HepG2 (cell line): ENCODE results near the gene FLAD1. TPM values are rescaled to one million over a fixed set of nuclear protein-coding genes. Genes with fewer than 3 reads are reported as not detected.

Experiments used
- CENPX ChIP-seq: sonication (generic); formaldehyde crosslinking; IDR thresholded peaks from 2 replicates; pipeline ENCODE4 v1.9.0; 2021; ENCODE audit warnings: mild to moderate bottlenecking, missing genetic modification reagents, moderate library complexity
- ETV5 ChIP-seq: IDR thresholded peaks from 2 replicates; pipeline ENCODE4 v1.6.1; 2018; ENCODE audit warnings: missing biosample characterization, missing genetic modification reagents, inconsistent platforms, borderline replicate concordance
- GTF2F1 ChIP-seq: fragments of 150-350 bp; IDR thresholded peaks from 2 replicates; pipeline ENCODE4 v1.6.1; 2014; ENCODE audit warnings: low read length
- HES4 ChIP-seq: sonication (generic); formaldehyde crosslinking; IDR thresholded peaks from 2 replicates; pipeline ENCODE4 v1.9.0; 2021; ENCODE audit warnings: mild to moderate bottlenecking, missing genetic modification reagents, borderline replicate concordance
- HNRNPL ChIP-seq: fragments of 200-400 bp; formaldehyde crosslinking; IDR thresholded peaks from 2 replicates; pipeline ENCODE4 v1.6.1; 2017; ENCODE audit warnings: mild to moderate bottlenecking, low read depth, low read length
- MED13 ChIP-seq: sonication (generic); formaldehyde crosslinking; IDR thresholded peaks from 2 replicates; pipeline ENCODE4 v1.5.0; 2020; ENCODE audit warnings: missing genetic modification reagents
- NONO ChIP-seq, 2 experiments: fragments of 450-650 bp in 1 of 2; sonication (generic) in 1 of 2; formaldehyde crosslinking in 1 of 2; IDR thresholded peaks in 1 of 2; conservative IDR thresholded peaks in 1 of 2; 2 replicates each; pipeline versions ENCODE4 v1.6.1 to v1.8.0; 2017 to 2022; ENCODE audit warnings: mild to moderate bottlenecking in 1 of 2, missing genetic modification reagents in 1 of 2, moderate library complexity in 1 of 2
- PATZ1 ChIP-seq: sonication (generic); formaldehyde crosslinking; IDR thresholded peaks from 2 replicates; pipeline ENCODE4 v1.4.0; 2020; ENCODE audit warnings: missing genetic modification reagents
- PRMT3 ChIP-seq: sonication (generic); formaldehyde crosslinking; IDR thresholded peaks from 2 replicates; pipeline ENCODE4 v1.8.1; 2022; ENCODE audit warnings: low read depth, mild to moderate bottlenecking, moderate library complexity, missing genetic modification reagents, borderline replicate concordance
- RFXAP ChIP-seq: sonication (generic); formaldehyde crosslinking; IDR thresholded peaks from 2 replicates; pipeline ENCODE4 v1.4.0; 2020; ENCODE audit warnings: missing genetic modification reagents, borderline replicate concordance
- SALL2 ChIP-seq: sonication (generic); formaldehyde crosslinking; IDR thresholded peaks from 2 replicates; pipeline ENCODE4 v1.8.1; 2023; ENCODE audit warnings: mild to moderate bottlenecking, missing genetic modification reagents, inconsistent platforms
- ZNF207 ChIP-seq: fragments of 450-650 bp; IDR thresholded peaks from 2 replicates; pipeline ENCODE4 v1.6.1; 2016; ENCODE audit warnings: antibody characterized with exemption, borderline replicate concordance
- ZNF292 ChIP-seq: sonication (generic); formaldehyde crosslinking; IDR thresholded peaks from 2 replicates; pipeline ENCODE4 v1.8.1; 2022; ENCODE audit warnings: mild to moderate bottlenecking, low read depth, missing genetic modification reagents, borderline replicate concordance
- ZNF331 ChIP-seq: sonication (generic); formaldehyde crosslinking; IDR thresholded peaks from 2 replicates; pipeline ENCODE4 v1.4.0; 2020; ENCODE audit warnings: missing genetic modification reagents
- ZNF350 ChIP-seq: sonication (generic); formaldehyde crosslinking; IDR thresholded peaks from 2 replicates; pipeline ENCODE4 v1.4.0; 2020; ENCODE audit warnings: mild to moderate bottlenecking, low read depth, missing genetic modification reagents, borderline replicate concordance
- ZNF460 ChIP-seq: sonication (generic); formaldehyde crosslinking; IDR thresholded peaks from 2 replicates; pipeline ENCODE4 v1.5.1; 2020; ENCODE audit warnings: missing genetic modification reagents, mild to moderate bottlenecking, borderline replicate concordance
- ZNF557 ChIP-seq: sonication (generic); formaldehyde crosslinking; IDR thresholded peaks from 2 replicates; pipeline ENCODE4 v1.4.0; 2020; ENCODE audit warnings: missing genetic modification reagents
- ZNF652 ChIP-seq: IDR thresholded peaks from 2 replicates; pipeline ENCODE4 v1.6.1; 2016; ENCODE audit warnings: low read depth, borderline replicate concordance
- ZNF768 ChIP-seq: sonication (generic); formaldehyde crosslinking; IDR thresholded peaks from 2 replicates; pipeline ENCODE4 v1.4.0; 2020; ENCODE audit warnings: missing genetic modification reagents
- ZNF83 ChIP-seq: sonication (generic); formaldehyde crosslinking; IDR thresholded peaks from 2 replicates; pipeline ENCODE4 v1.4.0; 2020; ENCODE audit warnings: missing genetic modification reagents, mild to moderate bottlenecking, borderline replicate concordance
- polyA plus RNA-seq, 8 experiments: library from polyadenylated mRNA; depleted of rRNA in 3 of 8; stranded (reverse) in 7 of 8; unstranded in 1 of 8; fragments of >200 nt; fragmentation: Illumina TruSeq in 4 of 8; extraction: Trizol in 4 of 8; gene quantifications; 2 replicates each; pipeline versions ENCODE4 v1.2.1 to v1.2.3, GENCODE V29; 2011 to 2016; ENCODE audit warnings: low read depth in 4 of 8, missing spikeins in 1 of 8, mixed read lengths in 1 of 8; ENCODE audit not compliant: insufficient read depth in 1 of 8
- total RNA-seq, 5 experiments: library from RNA; depleted of rRNA; stranded (reverse); fragments of >200 nt; fragmentation: Illumina TruSeq; extraction: Trizol; gene quantifications; 2 replicates each; pipeline ENCODE4 v1.2.3, GENCODE V29; 2016; ENCODE audit warnings: low read depth in 1 of 5
- TF ChIP-seq, protein P1 (sequence below): sonication (generic); formaldehyde crosslinking; IDR thresholded peaks from 2 replicates; pipeline ENCODE4 v1.4.0; 2020; ENCODE audit warnings: missing genetic modification reagents
- TF ChIP-seq, protein P2 (sequence below), 2 experiments: fragments of 450-650 bp in 1 of 2; sonication (generic) in 1 of 2; formaldehyde crosslinking; IDR thresholded peaks; 2 replicates each; pipeline versions ENCODE4 v1.5.0 to v1.8.0; 2020 to 2022; ENCODE audit warnings: mild to moderate bottlenecking in 1 of 2, missing genetic modification reagents in 1 of 2

Gene FLAD1
- total and polyA plus RNA-seq, 2 of the 13 experiments (the other 11 are each of a cell fraction or from before 2014, with no cell fraction given), result 25.9 to 32.8 TPM

DNA sequence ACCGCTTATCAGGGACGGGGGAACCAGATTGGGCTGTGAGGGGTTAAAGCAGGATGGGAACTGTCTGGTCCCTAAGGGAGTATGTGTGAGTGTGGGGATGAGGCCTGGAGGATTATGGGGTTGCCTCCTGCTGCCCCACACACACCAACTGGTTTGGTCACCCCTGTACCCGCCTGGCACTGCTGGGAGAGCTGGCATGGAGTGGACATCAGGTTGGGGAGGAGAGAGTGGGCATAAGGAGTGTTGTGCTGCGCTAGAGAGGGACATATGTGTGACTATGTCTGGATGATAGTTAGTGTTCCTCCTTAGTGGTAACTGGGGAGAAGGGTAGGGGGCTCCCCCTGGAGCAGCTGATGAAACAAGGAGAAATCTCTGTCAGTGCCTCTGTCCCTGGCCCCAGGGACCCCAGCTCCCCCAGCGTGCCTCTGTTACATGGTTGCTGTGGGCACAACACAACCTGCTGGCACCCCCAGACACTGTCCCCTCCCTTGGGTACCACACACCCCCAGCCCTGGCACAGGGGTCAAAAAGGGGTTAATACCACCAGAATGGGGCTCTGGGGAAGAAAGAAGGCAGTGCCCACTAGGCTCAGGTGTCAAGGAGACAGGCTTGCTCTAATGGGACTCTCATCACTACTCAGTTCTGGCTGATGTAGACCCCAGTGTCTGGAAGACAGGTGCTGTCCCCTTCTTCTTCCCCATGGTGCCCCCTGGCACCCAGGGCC, 21.4 kb downstream of the FLAD1 start (continued):
- TF ChIP-seq, protein P1, sequence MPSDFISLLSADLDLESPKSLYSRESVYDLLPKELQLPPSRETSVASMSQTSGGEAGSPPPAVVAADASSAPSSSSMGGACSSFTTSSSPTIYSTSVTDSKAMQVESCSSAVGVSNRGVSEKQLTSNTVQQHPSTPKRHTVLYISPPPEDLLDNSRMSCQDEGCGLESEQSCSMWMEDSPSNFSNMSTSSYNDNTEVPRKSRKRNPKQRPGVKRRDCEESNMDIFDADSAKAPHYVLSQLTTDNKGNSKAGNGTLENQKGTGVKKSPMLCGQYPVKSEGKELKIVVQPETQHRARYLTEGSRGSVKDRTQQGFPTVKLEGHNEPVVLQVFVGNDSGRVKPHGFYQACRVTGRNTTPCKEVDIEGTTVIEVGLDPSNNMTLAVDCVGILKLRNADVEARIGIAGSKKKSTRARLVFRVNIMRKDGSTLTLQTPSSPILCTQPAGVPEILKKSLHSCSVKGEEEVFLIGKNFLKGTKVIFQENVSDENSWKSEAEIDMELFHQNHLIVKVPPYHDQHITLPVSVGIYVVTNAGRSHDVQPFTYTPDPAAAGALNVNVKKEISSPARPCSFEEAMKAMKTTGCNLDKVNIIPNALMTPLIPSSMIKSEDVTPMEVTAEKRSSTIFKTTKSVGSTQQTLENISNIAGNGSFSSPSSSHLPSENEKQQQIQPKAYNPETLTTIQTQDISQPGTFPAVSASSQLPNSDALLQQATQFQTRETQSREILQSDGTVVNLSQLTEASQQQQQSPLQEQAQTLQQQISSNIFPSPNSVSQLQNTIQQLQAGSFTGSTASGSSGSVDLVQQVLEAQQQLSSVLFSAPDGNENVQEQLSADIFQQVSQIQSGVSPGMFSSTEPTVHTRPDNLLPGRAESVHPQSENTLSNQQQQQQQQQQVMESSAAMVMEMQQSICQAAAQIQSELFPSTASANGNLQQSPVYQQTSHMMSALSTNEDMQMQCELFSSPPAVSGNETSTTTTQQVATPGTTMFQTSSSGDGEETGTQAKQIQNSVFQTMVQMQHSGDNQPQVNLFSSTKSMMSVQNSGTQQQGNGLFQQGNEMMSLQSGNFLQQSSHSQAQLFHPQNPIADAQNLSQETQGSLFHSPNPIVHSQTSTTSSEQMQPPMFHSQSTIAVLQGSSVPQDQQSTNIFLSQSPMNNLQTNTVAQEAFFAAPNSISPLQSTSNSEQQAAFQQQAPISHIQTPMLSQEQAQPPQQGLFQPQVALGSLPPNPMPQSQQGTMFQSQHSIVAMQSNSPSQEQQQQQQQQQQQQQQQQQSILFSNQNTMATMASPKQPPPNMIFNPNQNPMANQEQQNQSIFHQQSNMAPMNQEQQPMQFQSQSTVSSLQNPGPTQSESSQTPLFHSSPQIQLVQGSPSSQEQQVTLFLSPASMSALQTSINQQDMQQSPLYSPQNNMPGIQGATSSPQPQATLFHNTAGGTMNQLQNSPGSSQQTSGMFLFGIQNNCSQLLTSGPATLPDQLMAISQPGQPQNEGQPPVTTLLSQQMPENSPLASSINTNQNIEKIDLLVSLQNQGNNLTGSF (CRISPR knock-in tag), result no peak
- TF ChIP-seq SALL2 (CRISPR knock-in tag) (0 out of 2 replicates have a peak, but pooled peaks have one; percentile 11), HES4 (CRISPR knock-in tag) (0 out of 2 replicates have a peak, but pooled peaks have one; percentile 28), ZNF331 (CRISPR knock-in tag) (no peak), NONO (IDR thresholded peaks at IDR 0.05) (no peak), NONO (CRISPR knock-in tag; conservative IDR thresholded peaks at IDR 0.05) (no peak; the same call in 1 of the 2 replicates), ZNF460 (no peak), CENPX (CRISPR knock-in tag) (no peak), ZNF652 (CRISPR knock-in tag) (peak; percentile 83), ZNF292 (no peak), MED13 (CRISPR knock-in tag) (no peak), ZNF350 (CRISPR knock-in tag) (no peak), HNRNPL (peak; percentile 82), RFXAP (CRISPR knock-in tag) (no peak), ZNF557 (CRISPR knock-in tag) (no peak), PRMT3 (CRISPR knock-in tag) (no peak), GTF2F1 (no peak), ZNF83 (no peak), ZNF207 (no peak), ZNF768 (no peak), ETV5 (CRISPR knock-in tag) (no peak), PATZ1 (peak; percentile 9; the same call in 1 of the 2 replicates)
- TF ChIP-seq, protein P2, sequence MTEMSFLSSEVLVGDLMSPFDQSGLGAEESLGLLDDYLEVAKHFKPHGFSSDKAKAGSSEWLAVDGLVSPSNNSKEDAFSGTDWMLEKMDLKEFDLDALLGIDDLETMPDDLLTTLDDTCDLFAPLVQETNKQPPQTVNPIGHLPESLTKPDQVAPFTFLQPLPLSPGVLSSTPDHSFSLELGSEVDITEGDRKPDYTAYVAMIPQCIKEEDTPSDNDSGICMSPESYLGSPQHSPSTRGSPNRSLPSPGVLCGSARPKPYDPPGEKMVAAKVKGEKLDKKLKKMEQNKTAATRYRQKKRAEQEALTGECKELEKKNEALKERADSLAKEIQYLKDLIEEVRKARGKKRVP (CRISPR knock-in tag; IDR thresholded peaks at IDR 0.05), result peak in 1 of 2 experiments; percentile 83; a peak in 2 of 4 replicates
